Right lobe of liver (tissue), 4 donors: ENCODE data around the gene FHDC1.

ENCODE experiments used
- CTCF ChIP-seq, 4 donors: fragments of 200-600 bp in 3 of 4; fragments of 450-650 bp in 1 of 4; IDR thresholded peaks; one replicate each; pipeline versions ENCODE4 v1.5.1 to v1.8.0; 2016 to 2022; ENCODE audit warnings: antibody characterized with exemption in 4 of 4, mild to moderate bottlenecking in 2 of 4
- POLR2A ChIP-seq: fragments of 450-650 bp; IDR thresholded peaks from one replicate; pipeline ENCODE4 v1.6.1; 2017; ENCODE audit warnings: antibody characterized with exemption, mild to moderate bottlenecking
- donor health status: DM: no; HTN: no; CAD: no.
- donor health status: DM: no; HTN: no; CAD: no.
- donor health status: DM: no; HTN: yes; CAD: no.

GRCh38 chr4:152892974-152893373 is 43.1 kb upstream of the FHDC1 start:
- no peak for TF ChIP-seq CTCF (IDR thresholded peaks at IDR 0.05)
- TF ChIP-seq POLR2A, result no peak
